Gastroesophageal sphincter (tissue), 3 donors: ENCODE data around the gene PUSL1.

ENCODE experiments used
- CTCF ChIP-seq, 4 experiments: fragments of 200-600 bp in 2 of 4; fragments of 450-650 bp in 2 of 4; sonication (generic) in 1 of 4; IDR thresholded peaks; one replicate each; pipeline ENCODE4 v1.5.1; 2017 to 2019; ENCODE audit warnings: antibody characterized with exemption in 4 of 4, mild to moderate bottlenecking in 2 of 4, moderate library complexity in 2 of 4
- POLR2A ChIP-seq, 2 donors: fragments of 450-650 bp; IDR thresholded peaks; one replicate each; pipeline ENCODE4 v1.6.1; 2017; ENCODE audit warnings: antibody characterized with exemption in 2 of 2, mild to moderate bottlenecking in 2 of 2, moderate library complexity in 1 of 2
- POLR2AphosphoS5 ChIP-seq: sonication (generic); formaldehyde crosslinking; IDR thresholded peaks from one replicate; pipeline ENCODE4 v1.6.1; 2017; ENCODE audit warnings: antibody characterized with exemption

- TF ChIP-seq POLR2AphosphoS5 = no peak
- TF ChIP-seq CTCF (IDR thresholded peaks at IDR 0.05) = no peak
- no peak for TF ChIP-seq POLR2A (IDR thresholded peaks at IDR 0.05)
Measured at GRCh38 chr1:1356796-1357401, 48.5 kb downstream of the PUSL1 start.
